H1 (cell line): ENCODE data around the gene SMARCD1. TPM values are rescaled to one million over a fixed set of nuclear protein-coding genes. Genes with fewer than 3 reads are reported as not detected.

Experiments
- ASH2L ChIP-seq: fragments of 200-600, 300-600 bp; sonication (generic); IDR thresholded peaks from one replicate; pipeline ENCODE4 v1.7.1; 2017; ENCODE audit warnings: low read length
- ATF2 ChIP-seq: IDR thresholded peaks from 2 replicates; pipeline ENCODE4 v1.6.1; 2012; ENCODE audit warnings: low read length, inconsistent platforms
- ATF3 ChIP-seq: IDR thresholded peaks from 2 replicates; pipeline ENCODE4 v1.6.1; 2011; ENCODE audit warnings: low read depth, mild to moderate bottlenecking, low read length; ENCODE audit not compliant: insufficient read depth
- CBX8 ChIP-seq: fragments of 300-800, 300-1000 bp; sonication (generic); IDR thresholded peaks from 2 replicates; pipeline ENCODE4 v1.7.1; 2016; ENCODE audit warnings: low read depth, low read length, borderline replicate concordance
- CEBPB ChIP-seq: IDR thresholded peaks from 2 replicates; pipeline ENCODE4 v1.6.1; 2012; ENCODE audit warnings: low read depth, low read length
- EGR1 ChIP-seq: IDR thresholded peaks from 2 replicates; pipeline ENCODE4 v1.6.1; 2011; ENCODE audit warnings: low read depth, low read length, borderline replicate concordance
- GABPA ChIP-seq: IDR thresholded peaks from 2 replicates; pipeline ENCODE4 v1.6.1; 2011; ENCODE audit warnings: mild to moderate bottlenecking, low read length, moderate library complexity, borderline replicate concordance; ENCODE audit not compliant: insufficient read depth
- SIX5 ChIP-seq: IDR thresholded peaks from 2 replicates; pipeline ENCODE4 v1.6.1; 2011; ENCODE audit warnings: mild to moderate bottlenecking, low read depth, low read length
- SP4 ChIP-seq: IDR thresholded peaks from 2 replicates; pipeline ENCODE4 v1.6.1; 2012; ENCODE audit warnings: low read length, inconsistent platforms
- TAF1 ChIP-seq: IDR thresholded peaks from 2 replicates; pipeline ENCODE4 v1.6.1; 2011; ENCODE audit warnings: mild to moderate bottlenecking, low read depth, low read length
- TBP ChIP-seq: IDR thresholded peaks from 2 replicates; pipeline ENCODE4 v1.6.1; 2011; ENCODE audit warnings: low read depth, low read length, improper control_type of control experiment
- TCF12 ChIP-seq: IDR thresholded peaks from 2 replicates; pipeline ENCODE4 v1.6.1; 2011; ENCODE audit warnings: low read depth, mild to moderate bottlenecking, low read length
- USF2 ChIP-seq: IDR thresholded peaks from 2 replicates; pipeline ENCODE4 v1.6.1; 2011; ENCODE audit warnings: low read length, improper control_type of control experiment
- polyA plus RNA-seq, 7 experiments: library from polyadenylated mRNA; depleted of rRNA in 3 of 7; stranded (reverse) in 5 of 7; unstranded in 2 of 7; fragments of >200 nt in 5 of 7; fragments of 200-250 nt in 2 of 7; gene quantifications; 1 replicate in 5 of 7; 2 replicates in 1 of 7; 4 replicates in 1 of 7; pipeline versions ENCODE4 v1.2.1 to v1.2.3, GENCODE V29; 2011 to 2013; ENCODE audit warnings: missing spikeins in 2 of 7, mixed read lengths in 2 of 7
- total RNA-seq: library from RNA; stranded (reverse); fragmentation: NEBNext Ultra II Directional; extraction: Animal tissue kit (Norgen Biotek cat#: 25700); gene quantifications from 2 replicates; pipeline ENCODE4 v1.2.1, GENCODE V29; 2021

SMARCD1 gene
- total and polyA plus RNA-seq, 2 of the 8 experiments (the other 6 are each of a cell fraction or from before 2014, with no cell fraction given) = 128 to 130 TPM

GRCh38 chr12:50111693-50112455, 26.7 kb downstream of the SMARCD1 start, which contains the start of gene COX14 (continued):
- TF ChIP-seq SIX5 = peak; percentile 68
- no peak for TF ChIP-seq TCF12
- peak; percentile 88 for TF ChIP-seq TAF1
- TF ChIP-seq TBP = peak; percentile 76; the same call in 1 of the 2 replicates
- TF ChIP-seq ASH2L = peak; percentile 89
- peak; percentile 81 for TF ChIP-seq USF2
- TF ChIP-seq ATF2 = no peak
- peak; percentile 74 for TF ChIP-seq GABPA
- no peak for TF ChIP-seq CEBPB
- TF ChIP-seq CBX8 = no peak
- TF ChIP-seq SP4 = no peak; the same call in 1 of the 2 replicates
- TF ChIP-seq ATF3 = 0 out of 2 replicates have a peak, but pooled peaks have one; percentile 19
- no peak for TF ChIP-seq EGR1
